ENCODE measurements around the gene ZNF606.

DNA sequence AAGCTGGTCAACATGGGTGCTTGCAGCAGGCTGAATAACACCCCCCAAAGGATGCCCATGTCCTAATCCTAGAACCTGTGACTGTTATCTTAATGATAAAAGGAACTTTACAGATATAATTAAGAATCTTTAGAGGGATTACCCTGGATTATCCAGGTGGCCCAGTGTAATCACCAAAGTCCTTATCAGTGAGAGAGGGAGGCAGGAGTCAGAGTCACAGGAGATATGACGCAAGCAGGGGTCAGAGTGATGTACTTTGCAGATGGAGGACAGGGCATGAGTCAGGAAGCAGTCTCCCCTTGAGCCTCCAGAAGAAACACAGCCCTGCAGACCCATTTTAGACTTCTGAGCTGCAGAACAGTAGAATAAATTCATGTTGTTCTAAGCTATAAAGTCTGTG lies 9.8 kb downstream of the ZNF606 start:
- TF ChIP-seq SP1 (IDR thresholded peaks at IDR 0.05) (no peak), SUZ12 (IDR thresholded peaks at IDR 0.05) (no peak), FOXM1 (IDR thresholded peaks at IDR 0.05; ENCODE audit: borderline replicate concordance) (no peak), TARDBP (IDR thresholded peaks at IDR 0.05) (no peak), CTBP1 (IDR thresholded peaks at IDR 0.05; ENCODE audit: borderline replicate concordance) (no peak), FOXK2 (IDR thresholded peaks at IDR 0.05) (no peak), ELF4 (IDR thresholded peaks at IDR 0.05) (no peak), FOXA1 (IDR thresholded peaks at IDR 0.05) (no peak)

All from HEK293T (cell line).